WTC11 (cell line): ENCODE data around the gene HYCC2.

Experiments
- NR3C1 ChIP-seq: sonication (generic); formaldehyde crosslinking; conservative IDR thresholded peaks from 2 replicates; pipeline ENCODE4 v1.8.1; 2023; ENCODE audit warnings: low read depth, mild to moderate bottlenecking, missing genetic modification reagents
- SOX15 ChIP-seq: fragments of 250-450 bp; sonication (Bioruptor Pico); IDR thresholded peaks from 2 replicates; pipeline ENCODE4 v1.9.0; 2021; ENCODE audit warnings: mild to moderate bottlenecking
- TF ChIP-seq, protein P1 (sequence below): fragments of 200-600 bp; IDR thresholded peaks from 2 replicates; pipeline ENCODE4 v1.8.0; 2022; ENCODE audit warnings: antibody characterized with exemption
- TF ChIP-seq, protein P2 (sequence below): sonication (generic); formaldehyde crosslinking; IDR thresholded peaks from 2 replicates; pipeline ENCODE4 v1.8.1; 2022; ENCODE audit warnings: mild to moderate bottlenecking, moderate library complexity, missing genetic modification reagents

DNA sequence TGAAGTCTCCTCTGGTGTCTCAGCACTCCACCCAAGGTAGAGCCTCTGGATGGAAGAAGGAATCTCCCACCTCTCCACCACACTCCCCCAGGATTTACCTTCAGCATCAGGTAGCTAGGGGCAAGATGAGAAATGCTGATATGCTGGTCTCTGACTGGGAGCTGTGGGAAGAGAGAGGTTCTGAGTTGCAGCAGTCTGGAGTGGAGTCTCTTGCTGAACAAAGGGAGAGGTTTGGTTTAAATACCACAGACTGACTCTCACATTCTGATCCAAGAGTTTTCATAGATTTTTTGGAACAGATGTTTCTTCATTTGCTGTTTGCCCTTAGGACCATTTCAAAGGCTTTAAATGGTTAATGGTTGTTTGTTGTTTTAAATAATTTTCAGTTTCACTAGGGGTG, 43.4 kb upstream of the HYCC2 start:
- TF ChIP-seq NR3C1 (CRISPR knock-in tag) (no peak), SOX15 (CRISPR knock-in tag) (no peak)
- TF ChIP-seq, protein P1, sequence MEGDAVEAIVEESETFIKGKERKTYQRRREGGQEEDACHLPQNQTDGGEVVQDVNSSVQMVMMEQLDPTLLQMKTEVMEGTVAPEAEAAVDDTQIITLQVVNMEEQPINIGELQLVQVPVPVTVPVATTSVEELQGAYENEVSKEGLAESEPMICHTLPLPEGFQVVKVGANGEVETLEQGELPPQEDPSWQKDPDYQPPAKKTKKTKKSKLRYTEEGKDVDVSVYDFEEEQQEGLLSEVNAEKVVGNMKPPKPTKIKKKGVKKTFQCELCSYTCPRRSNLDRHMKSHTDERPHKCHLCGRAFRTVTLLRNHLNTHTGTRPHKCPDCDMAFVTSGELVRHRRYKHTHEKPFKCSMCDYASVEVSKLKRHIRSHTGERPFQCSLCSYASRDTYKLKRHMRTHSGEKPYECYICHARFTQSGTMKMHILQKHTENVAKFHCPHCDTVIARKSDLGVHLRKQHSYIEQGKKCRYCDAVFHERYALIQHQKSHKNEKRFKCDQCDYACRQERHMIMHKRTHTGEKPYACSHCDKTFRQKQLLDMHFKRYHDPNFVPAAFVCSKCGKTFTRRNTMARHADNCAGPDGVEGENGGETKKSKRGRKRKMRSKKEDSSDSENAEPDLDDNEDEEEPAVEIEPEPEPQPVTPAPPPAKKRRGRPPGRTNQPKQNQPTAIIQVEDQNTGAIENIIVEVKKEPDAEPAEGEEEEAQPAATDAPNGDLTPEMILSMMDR: no peak
- TF ChIP-seq, protein P2, sequence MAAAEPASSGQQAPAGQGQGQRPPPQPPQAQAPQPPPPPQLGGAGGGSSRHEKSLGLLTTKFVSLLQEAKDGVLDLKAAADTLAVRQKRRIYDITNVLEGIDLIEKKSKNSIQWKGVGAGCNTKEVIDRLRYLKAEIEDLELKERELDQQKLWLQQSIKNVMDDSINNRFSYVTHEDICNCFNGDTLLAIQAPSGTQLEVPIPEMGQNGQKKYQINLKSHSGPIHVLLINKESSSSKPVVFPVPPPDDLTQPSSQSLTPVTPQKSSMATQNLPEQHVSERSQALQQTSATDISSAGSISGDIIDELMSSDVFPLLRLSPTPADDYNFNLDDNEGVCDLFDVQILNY (CRISPR knock-in tag): no peak
